ENCODE results near the gene KRTAP10-7.

Gene KRTAP10-7

DNA sequence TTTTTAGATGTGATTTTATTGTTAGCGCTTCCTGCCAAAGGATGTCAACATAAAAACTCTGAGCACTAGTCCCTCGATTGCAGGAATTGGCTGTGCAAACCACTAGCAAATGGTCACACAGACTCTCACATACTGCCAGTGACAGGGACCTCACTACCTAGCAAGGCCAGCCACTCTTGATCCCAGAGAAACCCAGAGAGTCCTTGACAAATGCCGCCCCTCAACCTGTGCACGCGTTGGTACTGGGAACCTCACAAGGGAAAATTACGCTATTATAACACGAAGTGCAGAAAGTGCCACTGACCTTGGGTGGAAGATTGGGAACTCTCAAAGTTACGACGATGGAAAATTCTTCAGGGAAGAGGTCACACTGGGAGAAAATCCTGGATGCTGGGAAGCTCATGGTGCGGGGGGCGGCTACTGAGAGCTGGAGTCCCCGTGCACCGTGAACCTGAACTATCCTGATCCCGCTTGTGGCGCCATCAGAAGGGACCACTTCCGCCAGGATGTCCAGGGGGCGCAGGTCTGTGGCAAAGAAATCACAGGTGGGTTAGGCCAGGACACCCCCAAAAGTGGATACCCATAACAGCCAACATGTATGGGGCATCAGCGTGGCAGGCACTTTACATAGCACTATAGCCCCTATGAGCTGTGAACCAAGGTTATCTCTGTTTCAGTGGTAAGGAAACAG is 32.8 kb upstream of the KRTAP10-7 start:
- H3K36me3 ChIP-seq (ENCODE audit: control insufficient read depth in 4 of 4, insufficient read depth in 4 of 4, low read length in 3 of 4) = no peaks in the 10 kb centered on the region
- POLR2A ChIA-PET = no interaction called here
- H3K9me3 ChIP-seq (ENCODE audit: control extremely low read depth in 1 of 5, control insufficient read depth in 4 of 5, insufficient read depth in 2 of 5, low read depth in 1 of 5, low read length in 4 of 5) = peaks cover under 1 to 17% (median 6%) of the 10 kb centered on the region in 5 experiments
- DNase-seq = no peak
- H3K4me3 ChIP-seq (ENCODE audit: control insufficient read depth in 1 of 7, extremely low read depth in 1 of 7, insufficient read depth in 4 of 7, low read depth in 2 of 7, low read length in 6 of 7) = no peak overlapping the region
- H3K27ac ChIP-seq (ENCODE audit: insufficient read depth in 1 of 2, low read depth in 1 of 2, low read length in 2 of 2, poor library complexity in 1 of 2, severe bottlenecking in 2 of 2) = no peak overlapping the region
- peaks cover 0 to 4% (median 2%) of the 10 kb centered on the region in 5 experiments for H3K27me3 ChIP-seq (replicated peaks in 2 of 5; ENCODE audit: control insufficient read depth in 4 of 5, insufficient read depth in 5 of 5, low read length in 4 of 5)
- WGBS (ENCODE audit: insufficient coverage) = 92% methylated on average over 18 of the region's 18 CpGs
- peaks cover 0 to 8% (median 2%) of the 10 kb centered on the region in 4 experiments for H3K4me1 ChIP-seq (ENCODE audit: control extremely low read depth in 1 of 4, control insufficient read depth in 4 of 4, insufficient read depth in 4 of 4, low read length in 3 of 4)
- CTCF ChIA-PET = no interaction called here

DNA sequence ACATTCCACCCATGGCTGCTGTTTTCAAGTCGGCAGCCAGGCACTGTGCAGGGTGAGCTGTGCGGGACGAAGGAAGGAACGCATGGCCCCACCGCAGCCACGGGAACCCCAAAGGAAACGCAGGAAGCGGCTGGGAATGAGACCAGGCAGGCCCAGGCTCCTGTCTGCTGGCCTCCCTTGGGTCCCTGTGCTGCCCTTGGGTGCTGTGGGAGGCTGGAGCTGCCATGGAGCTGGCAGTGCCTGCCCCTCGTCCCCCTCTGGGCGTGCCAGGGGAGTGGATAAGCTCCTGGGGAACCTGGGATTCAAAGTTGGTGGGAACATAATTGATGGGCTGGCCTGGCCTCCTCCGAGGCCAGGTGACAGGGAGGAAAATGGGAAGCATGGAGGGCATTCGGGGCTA is 32.1 kb upstream of the KRTAP10-7 start:
- CTCF ChIA-PET = interaction anchor here (0.5 kb wide), 1 partner anchor 175 kb away, joined by 3 read pairs; no protein-coding TSS in a partner anchor
- POLR2A ChIA-PET = no interaction called here

DNA sequence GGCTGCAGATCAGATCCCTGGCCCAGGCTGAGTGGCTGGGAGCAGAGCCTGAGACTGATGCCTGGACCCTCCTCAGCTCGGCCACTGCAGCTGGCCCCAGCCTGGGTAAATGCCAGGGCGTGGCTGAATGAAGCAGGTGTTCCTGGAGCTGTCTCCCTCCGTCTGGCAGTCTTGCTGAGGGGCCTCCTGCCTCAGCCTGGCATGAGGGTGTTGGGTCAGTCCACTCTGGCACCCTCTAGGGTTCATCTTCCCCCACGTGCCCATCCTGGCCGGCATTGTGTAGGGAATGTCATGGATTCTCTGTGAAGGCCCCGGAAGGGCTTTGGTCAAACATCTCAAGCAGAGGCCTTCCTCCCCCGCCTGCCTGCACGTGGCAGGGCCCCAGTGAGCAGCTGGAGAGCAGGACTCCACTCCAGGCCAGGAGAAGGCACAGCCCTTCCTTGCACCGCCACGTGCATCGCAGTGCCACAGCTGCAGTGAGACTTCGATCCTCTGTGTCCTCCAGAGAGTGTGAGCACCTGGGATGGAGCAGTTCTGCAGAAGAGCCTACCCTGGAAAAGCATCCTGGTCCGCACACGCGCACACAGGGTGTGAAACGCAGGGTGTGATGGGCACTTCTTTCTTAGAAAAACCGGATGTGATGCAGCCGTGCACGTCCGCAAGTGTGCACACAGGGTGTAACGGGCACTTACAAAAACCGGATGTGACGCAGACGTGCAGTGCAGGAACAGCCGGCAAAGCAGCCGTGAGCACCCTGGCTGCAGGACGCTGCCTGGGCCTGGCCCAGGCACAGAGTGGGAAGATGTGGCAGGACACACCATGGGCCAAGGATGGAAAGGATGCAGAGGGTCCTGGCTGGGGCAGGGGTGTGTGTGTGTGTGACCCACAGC is 31.5 kb upstream of the KRTAP10-7 start:
- ChIA-PET CTCF (interaction anchor here (0.5 kb wide), 1 partner anchor 176 kb away, joined by 3 read pairs; no protein-coding TSS in a partner anchor), POLR2A (no interaction called here)
- Histone ChIP-seq H3K36me3 (ENCODE audit: control insufficient read depth in 4 of 4, insufficient read depth in 4 of 4, low read length in 3 of 4) (no peaks in the 10 kb centered on the region), H3K4me1 (ENCODE audit: control extremely low read depth in 1 of 4, control insufficient read depth in 4 of 4, insufficient read depth in 4 of 4, low read length in 3 of 4) (peaks cover 0 to 8% (median 2%) of the 10 kb centered on the region in 4 experiments), H3K9me3 (ENCODE audit: control extremely low read depth in 1 of 5, control insufficient read depth in 4 of 5, insufficient read depth in 2 of 5, low read depth in 1 of 5, low read length in 4 of 5) (peaks cover 0 to 16% (median 4%) of the 10 kb centered on the region in 5 experiments), H3K27me3 (replicated peaks in 2 of 5; ENCODE audit: control insufficient read depth in 4 of 5, insufficient read depth in 5 of 5, low read length in 4 of 5) (peaks cover 0 to 11% (median 2%) of the 10 kb centered on the region in 5 experiments), H3K27ac (ENCODE audit: insufficient read depth in 1 of 2, low read depth in 1 of 2, low read length in 2 of 2, poor library complexity in 1 of 2, severe bottlenecking in 2 of 2) (no peak overlapping the region), H3K4me3 (ENCODE audit: control insufficient read depth in 1 of 7, extremely low read depth in 1 of 7, insufficient read depth in 4 of 7, low read depth in 2 of 7, low read length in 6 of 7) (no peak overlapping the region)
- WGBS (ENCODE audit: insufficient coverage) = 87% methylated on average over 26 of the region's 27 CpGs
- no peak for DNase-seq

More for the DNA sequence above, 32.1 kb upstream of the KRTAP10-7 start:
- peaks cover 0 to 16% (median 6%) of the 10 kb centered on the region in 5 experiments for H3K9me3 ChIP-seq (ENCODE audit: control extremely low read depth in 1 of 5, control insufficient read depth in 4 of 5, insufficient read depth in 2 of 5, low read depth in 1 of 5, low read length in 4 of 5)
- H3K27ac ChIP-seq (ENCODE audit: insufficient read depth in 1 of 2, low read depth in 1 of 2, low read length in 2 of 2, poor library complexity in 1 of 2, severe bottlenecking in 2 of 2) = no peak overlapping the region
- H3K4me3 ChIP-seq (ENCODE audit: control insufficient read depth in 1 of 7, extremely low read depth in 1 of 7, insufficient read depth in 4 of 7, low read depth in 2 of 7, low read length in 6 of 7) = no peak overlapping the region
- 82% methylated on average over 11 of the region's 12 CpGs for WGBS (ENCODE audit: insufficient coverage)
- peaks cover 0 to 8% (median 2%) of the 10 kb centered on the region in 4 experiments for H3K4me1 ChIP-seq (ENCODE audit: control extremely low read depth in 1 of 4, control insufficient read depth in 4 of 4, insufficient read depth in 4 of 4, low read length in 3 of 4)
- DNase-seq = no peak
- peaks cover 0 to 9% (median 2%) of the 10 kb centered on the region in 5 experiments for H3K27me3 ChIP-seq (replicated peaks in 2 of 5; ENCODE audit: control insufficient read depth in 4 of 5, insufficient read depth in 5 of 5, low read length in 4 of 5)
- no peaks in the 10 kb centered on the region for H3K36me3 ChIP-seq (ENCODE audit: control insufficient read depth in 4 of 4, insufficient read depth in 4 of 4, low read length in 3 of 4)

DNA sequence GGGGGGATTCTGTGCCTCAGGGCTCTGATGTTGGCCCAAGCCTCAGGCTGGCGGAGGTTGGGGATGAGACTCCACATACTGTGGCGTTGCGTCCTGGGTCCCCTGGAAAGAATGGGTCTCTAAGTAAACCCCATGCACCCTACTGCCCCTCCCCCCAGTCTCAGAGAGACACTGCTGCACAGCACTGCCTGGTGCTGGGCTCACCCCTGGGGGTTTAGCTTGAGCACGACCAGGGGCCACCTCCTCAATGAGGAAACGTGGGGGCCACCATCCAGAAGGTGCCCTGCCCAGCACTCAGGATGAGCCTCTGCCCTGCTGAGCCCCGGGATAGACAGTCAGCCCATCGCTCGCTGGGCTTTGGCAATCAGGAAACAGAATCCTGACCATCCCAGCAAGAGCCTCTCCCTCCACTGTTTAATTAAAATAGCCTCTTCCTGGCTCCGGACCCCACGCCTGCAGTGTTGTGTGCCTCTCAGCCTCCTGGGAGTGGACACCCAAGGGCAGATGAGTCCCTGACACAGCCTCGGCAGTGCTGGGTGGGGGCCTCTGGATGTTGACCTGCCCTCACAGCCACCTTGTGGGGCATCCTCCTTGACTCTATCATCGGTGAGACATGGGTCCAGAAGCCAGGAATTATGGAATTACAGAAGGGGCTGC is 30.4 kb upstream of the KRTAP10-7 start:
- peaks cover 0 to 16% (median 3%) of the 10 kb centered on the region in 5 experiments for H3K9me3 ChIP-seq (ENCODE audit: control extremely low read depth in 1 of 5, control insufficient read depth in 4 of 5, insufficient read depth in 2 of 5, low read depth in 1 of 5, low read length in 4 of 5)
- CTCF ChIA-PET = no interaction called here
- 87% methylated on average over 12 of the region's 12 CpGs for WGBS (ENCODE audit: insufficient coverage)
- H3K27ac ChIP-seq (ENCODE audit: insufficient read depth in 1 of 2, low read depth in 1 of 2, low read length in 2 of 2, poor library complexity in 1 of 2, severe bottlenecking in 2 of 2) = no peak overlapping the region
- H3K4me3 ChIP-seq (ENCODE audit: control insufficient read depth in 1 of 7, extremely low read depth in 1 of 7, insufficient read depth in 4 of 7, low read depth in 2 of 7, low read length in 6 of 7) = no peak overlapping the region
- no peaks in the 10 kb centered on the region for H3K36me3 ChIP-seq (ENCODE audit: control insufficient read depth in 4 of 4, insufficient read depth in 4 of 4, low read length in 3 of 4)
- peaks cover 0 to 18% (median 3%) of the 10 kb centered on the region in 5 experiments for H3K27me3 ChIP-seq (replicated peaks in 2 of 5; ENCODE audit: control insufficient read depth in 4 of 5, insufficient read depth in 5 of 5, low read length in 4 of 5)
- POLR2A ChIA-PET = no interaction called here
- no peak for DNase-seq
- H3K4me1 ChIP-seq (ENCODE audit: control extremely low read depth in 1 of 4, control insufficient read depth in 4 of 4, insufficient read depth in 4 of 4, low read length in 3 of 4) = peaks cover 0 to 6% (median 2%) of the 10 kb centered on the region in 4 experiments

DNA sequence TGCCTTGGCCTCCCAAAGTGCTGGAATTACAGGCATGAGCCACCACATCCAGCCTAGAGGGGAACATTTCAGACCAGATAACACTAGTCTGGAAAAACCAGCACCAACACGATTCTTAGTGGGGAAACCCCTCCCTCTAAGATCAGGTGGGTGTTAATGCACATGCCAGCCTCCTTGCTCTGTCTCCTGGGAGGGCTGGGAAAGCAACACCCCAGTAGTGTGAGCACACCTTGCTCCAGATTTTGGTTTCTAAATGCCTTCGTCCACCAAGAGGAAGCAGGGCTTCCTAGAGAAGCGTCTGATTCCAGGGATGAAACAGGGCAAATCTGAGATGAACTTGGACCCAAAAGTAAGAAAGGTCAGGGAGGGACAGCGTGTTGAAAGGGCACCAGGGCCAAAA is 29.1 kb upstream of the KRTAP10-7 start:
- no peak for DNase-seq
- Histone ChIP-seq H3K9me3 (ENCODE audit: control extremely low read depth in 1 of 5, control insufficient read depth in 4 of 5, insufficient read depth in 2 of 5, low read depth in 1 of 5, low read length in 4 of 5) (peaks cover 0 to 20% (median 3%) of the 10 kb centered on the region in 5 experiments), H3K4me1 (ENCODE audit: control extremely low read depth in 1 of 4, control insufficient read depth in 4 of 4, insufficient read depth in 4 of 4, low read length in 3 of 4) (no peaks in the 10 kb centered on the region), H3K27me3 (replicated peaks in 2 of 5; ENCODE audit: control insufficient read depth in 4 of 5, insufficient read depth in 5 of 5, low read length in 4 of 5) (peaks cover 0 to 29% (median 3%) of the 10 kb centered on the region in 5 experiments), H3K27ac (ENCODE audit: insufficient read depth in 1 of 2, low read depth in 1 of 2, low read length in 2 of 2, poor library complexity in 1 of 2, severe bottlenecking in 2 of 2) (no peak overlapping the region), H3K4me3 (ENCODE audit: control insufficient read depth in 1 of 7, extremely low read depth in 1 of 7, insufficient read depth in 4 of 7, low read depth in 2 of 7, low read length in 6 of 7) (no peak overlapping the region), H3K36me3 (ENCODE audit: control insufficient read depth in 4 of 4, insufficient read depth in 4 of 4, low read length in 3 of 4) (no peaks in the 10 kb centered on the region)
- CTCF ChIA-PET = no interaction called here
- 67% methylated on average over 3 of the region's 4 CpGs for WGBS (ENCODE audit: insufficient coverage)
- POLR2A ChIA-PET = no interaction called here

DNA sequence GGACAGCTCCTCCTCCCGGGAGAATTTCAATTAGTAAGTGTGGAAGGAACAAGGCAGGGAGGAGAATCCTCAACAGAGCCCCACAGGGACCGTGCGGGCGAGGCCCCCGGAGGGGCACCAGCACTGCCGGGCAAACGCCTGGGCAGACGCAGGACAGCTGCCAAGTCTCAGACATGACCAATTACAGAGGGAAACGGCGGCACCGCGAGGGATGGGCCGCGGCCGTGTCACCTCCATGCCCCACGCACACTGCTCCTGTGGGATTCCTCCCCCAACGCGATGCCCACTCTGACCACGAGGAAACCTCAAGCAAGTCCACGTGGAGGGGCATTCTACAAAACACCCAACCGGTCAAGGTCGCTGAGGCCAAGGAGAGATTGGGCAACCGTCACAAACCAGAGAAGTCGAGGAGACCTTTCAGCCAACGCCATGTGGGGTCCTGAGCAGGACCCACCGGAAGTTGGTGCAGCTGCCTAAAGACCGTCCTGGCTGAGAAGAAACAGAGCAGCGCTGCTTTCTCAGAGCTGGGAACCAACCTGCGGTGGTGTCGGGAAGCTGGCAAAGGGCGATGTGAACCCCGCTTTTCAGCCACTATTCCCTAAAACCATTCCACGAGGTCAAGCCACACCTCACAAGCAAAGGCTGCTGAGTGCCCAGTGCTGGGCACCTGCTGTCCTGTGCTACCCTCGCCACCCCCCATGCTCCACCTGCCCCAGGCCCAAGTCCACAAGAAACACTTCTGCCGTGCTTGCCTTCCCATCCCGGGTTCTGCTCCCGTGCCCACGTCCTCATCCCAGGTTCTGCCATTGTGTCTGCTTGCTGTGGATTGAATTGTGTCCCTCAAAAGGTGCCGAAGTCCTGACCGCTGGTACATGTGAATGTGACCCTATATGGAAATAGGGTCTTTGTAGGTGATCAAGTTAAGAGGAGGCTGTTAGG is 28.3 kb upstream of the KRTAP10-7 start:
- H3K27me3 ChIP-seq (replicated peaks in 2 of 5; ENCODE audit: control insufficient read depth in 4 of 5, insufficient read depth in 5 of 5, low read length in 4 of 5) = peaks cover 0 to 29% (median 3%) of the 10 kb centered on the region in 5 experiments
- H3K27ac ChIP-seq (ENCODE audit: insufficient read depth in 1 of 2, low read depth in 1 of 2, low read length in 2 of 2, poor library complexity in 1 of 2, severe bottlenecking in 2 of 2) = no peak overlapping the region
- DNase-seq = no peak
- 92% methylated on average over 32 of the region's 40 CpGs for WGBS (ENCODE audit: insufficient coverage)
- no peaks in the 10 kb centered on the region for H3K4me1 ChIP-seq (ENCODE audit: control extremely low read depth in 1 of 4, control insufficient read depth in 4 of 4, insufficient read depth in 4 of 4, low read length in 3 of 4)
- no peak overlapping the region for H3K4me3 ChIP-seq (ENCODE audit: control insufficient read depth in 1 of 7, extremely low read depth in 1 of 7, insufficient read depth in 4 of 7, low read depth in 2 of 7, low read length in 6 of 7)
- no peaks in the 10 kb centered on the region for H3K36me3 ChIP-seq (ENCODE audit: control insufficient read depth in 4 of 4, insufficient read depth in 4 of 4, low read length in 3 of 4)
- ChIA-PET POLR2A (no interaction called here), CTCF (no interaction called here)
- peaks cover 0 to 22% (median 4%) of the 10 kb centered on the region in 5 experiments for H3K9me3 ChIP-seq (ENCODE audit: control extremely low read depth in 1 of 5, control insufficient read depth in 4 of 5, insufficient read depth in 2 of 5, low read depth in 1 of 5, low read length in 4 of 5)

All from common myeloid progenitor, CD34-positive (primary cell).